ENCODE data around the gene MT1X.

The MT1X gene

DNA sequence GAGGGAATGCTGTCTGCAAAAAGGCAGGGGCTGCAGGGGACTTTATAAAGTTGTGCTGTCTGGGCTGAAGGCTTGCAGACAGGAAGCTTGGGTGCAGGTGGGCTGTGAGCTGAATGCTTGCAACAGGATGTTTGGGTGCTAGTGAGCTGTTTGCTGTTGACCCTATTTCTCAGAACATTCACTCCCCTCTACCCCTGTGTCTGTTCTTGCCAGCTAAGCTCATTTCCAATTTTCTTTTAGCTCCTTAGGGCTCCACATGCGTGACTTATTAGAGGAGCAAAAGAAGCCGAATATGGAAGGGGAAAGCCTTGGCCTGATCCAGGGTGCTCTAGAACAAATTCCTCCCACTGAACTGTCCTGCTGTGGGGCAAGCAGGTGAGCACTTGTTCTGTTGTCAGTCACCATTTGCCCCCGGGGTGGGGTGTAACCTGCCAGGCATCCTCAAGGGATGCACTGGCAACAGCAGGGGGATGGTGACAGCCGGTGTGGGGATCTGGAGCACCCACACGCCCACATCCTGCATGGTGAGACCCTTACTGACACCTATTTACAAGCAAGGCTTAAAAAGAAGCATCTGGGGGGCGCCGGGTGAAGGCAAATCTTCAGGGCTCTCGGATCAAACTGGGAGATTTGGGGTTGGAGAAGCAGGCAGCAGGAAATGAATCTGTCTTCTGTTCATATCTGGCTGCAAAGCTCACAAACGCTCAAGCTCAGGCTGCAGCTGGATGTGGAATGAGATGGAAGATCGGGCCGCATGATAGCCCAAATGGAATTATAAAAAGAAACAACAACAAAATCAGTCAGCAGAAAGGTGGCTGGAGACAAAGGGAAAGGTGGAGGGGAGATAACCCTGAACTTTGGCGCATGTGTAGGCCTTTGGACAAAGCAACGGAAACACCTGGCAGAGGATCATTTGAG lies 26.5 kb downstream of the MT1X start:
- in situ Hi-C loops (cut with HindIII; ENCODE audit: low sequenced_read_pairs): no loop called here

DNA sequence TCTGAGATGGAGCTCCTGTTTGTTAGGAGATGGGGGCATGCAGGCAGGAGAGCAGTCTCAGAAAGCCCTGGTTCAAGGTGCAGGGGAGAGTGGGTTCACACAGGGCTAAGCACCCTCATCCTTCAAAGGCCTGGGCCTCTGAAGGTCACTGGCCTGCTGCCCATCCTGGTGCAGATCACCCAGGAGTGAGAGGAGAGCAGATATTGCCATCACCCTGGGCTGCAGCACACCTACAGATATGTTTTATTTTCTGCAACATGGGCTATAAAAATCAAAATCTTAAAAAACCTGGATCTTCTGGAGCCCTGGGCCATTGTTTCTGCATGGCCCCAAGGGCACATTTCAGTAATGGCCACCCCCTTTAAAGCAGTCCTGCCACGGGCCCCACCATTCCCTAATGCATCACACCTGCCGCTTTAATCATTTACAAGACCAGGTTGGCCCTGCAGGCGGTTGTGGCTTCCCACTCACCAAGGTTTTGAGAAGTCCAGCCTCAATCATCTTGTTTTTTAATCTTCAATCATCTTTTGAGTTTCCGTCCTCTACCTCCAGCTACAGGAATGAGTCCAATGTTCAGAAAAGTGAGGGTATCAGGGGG lies 27.3 kb downstream of the MT1X start:
- in situ Hi-C loops (cut with HindIII; ENCODE audit: low sequenced_read_pairs): no loop called here

GRCh38 chr16:56710181-56710737 lies 28.0 kb downstream of the MT1X start:
- in situ Hi-C loops (cut with HindIII; ENCODE audit: low sequenced_read_pairs): no loop called here

GRCh38 chr16:56711862-56712261 lies 29.6 kb downstream of the MT1X start:
- in situ Hi-C loops (cut with HindIII; ENCODE audit: low sequenced_read_pairs): no loop called here

DNA sequence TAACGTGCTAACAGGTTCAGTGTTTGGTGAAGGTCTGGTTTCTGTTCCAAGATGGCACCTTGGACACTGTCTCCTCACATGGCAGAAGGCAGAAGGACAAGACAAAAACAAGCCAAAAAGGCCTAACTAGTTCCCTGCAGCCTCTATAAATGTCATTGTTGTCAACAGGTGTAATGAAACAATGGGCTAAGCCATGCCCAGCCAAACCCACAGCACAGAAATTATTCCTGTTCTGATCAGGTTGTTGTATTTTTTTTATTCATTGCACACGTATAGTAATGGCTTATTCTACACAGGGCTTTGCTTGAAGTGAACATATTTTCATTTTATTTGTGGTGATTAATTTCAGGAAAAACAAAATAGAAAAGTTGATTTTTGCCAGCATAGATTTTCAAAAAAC lies 31.5 kb downstream of the MT1X start:
- in situ Hi-C loops (cut with HindIII; ENCODE audit: low sequenced_read_pairs): no loop called here

DNA sequence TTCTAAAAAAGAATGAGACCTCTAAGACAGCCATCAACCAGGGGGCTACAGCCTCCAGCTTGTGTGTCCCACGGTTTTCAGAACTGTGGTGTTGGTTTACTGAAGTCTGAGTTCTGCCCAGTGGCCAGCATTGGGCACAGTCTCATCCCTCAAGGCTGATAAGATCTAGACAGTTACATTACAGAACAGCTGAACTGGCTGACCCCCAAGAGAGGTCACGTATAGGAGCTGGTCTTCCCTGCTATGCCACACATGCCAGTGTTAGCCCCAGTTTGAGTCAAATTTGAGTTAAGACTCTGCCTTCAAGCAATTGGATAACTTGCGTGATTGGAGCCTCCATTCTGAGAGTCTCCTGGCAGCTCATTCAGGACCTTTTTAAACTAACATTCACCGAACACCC lies 32.9 kb downstream of the MT1X start:
- in situ Hi-C loops (cut with HindIII; ENCODE audit: low sequenced_read_pairs): loop anchor here (5.0 kb wide), 1 partner anchor 48 kb away; the partner anchor contains the start of genes MT1G and MT1H

GRCh38 chr16:56716761-56717160 lies 34.5 kb downstream of the MT1X start:
- in situ Hi-C loops (cut with HindIII; ENCODE audit: low sequenced_read_pairs): loop anchor here (5.0 kb wide), 1 partner anchor 49 kb away; the partner anchor contains the start of genes MT1G and MT1H

- in situ Hi-C loops (cut with HindIII; ENCODE audit: low sequenced_read_pairs): loop anchor here (5.0 kb wide), 1 partner anchor 50 kb away; the partner anchor contains the start of genes MT1G and MT1H
These were observed 35.3 kb downstream of the MT1X start for GRCh38 chr16:56717532-56717931.

DNA sequence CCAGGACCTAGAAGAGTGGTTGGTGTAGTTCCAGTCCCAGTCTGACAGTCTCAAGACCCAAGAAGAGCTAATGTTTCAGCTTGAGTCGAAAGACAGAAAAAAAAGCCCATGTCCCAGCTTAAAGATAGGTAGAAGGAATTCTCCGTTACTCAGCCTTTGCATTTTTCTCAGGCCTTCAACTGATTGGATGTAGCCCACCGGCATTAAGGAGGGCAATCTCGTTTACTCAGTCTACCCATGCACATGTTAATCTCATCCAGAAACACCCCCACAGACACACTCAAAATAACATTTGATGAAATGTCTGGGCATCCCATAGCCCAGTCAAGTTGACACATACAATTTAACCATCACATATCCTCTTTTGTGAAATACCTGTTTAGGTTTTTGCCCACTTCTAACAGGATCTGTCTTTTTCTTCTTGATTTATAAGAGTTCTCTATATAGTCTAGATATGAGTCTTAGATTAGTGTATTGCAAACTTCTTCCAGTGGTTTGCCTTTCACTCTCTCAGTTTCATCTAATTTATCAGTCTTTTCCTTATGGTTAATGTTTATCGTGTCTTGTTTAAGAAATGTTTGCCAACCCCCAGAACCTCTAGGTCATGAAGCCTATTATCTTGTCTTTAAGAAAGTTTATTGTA lies 40.1 kb downstream of the MT1X start:
- in situ Hi-C loops (cut with HindIII; ENCODE audit: low sequenced_read_pairs): no loop called here

DNA sequence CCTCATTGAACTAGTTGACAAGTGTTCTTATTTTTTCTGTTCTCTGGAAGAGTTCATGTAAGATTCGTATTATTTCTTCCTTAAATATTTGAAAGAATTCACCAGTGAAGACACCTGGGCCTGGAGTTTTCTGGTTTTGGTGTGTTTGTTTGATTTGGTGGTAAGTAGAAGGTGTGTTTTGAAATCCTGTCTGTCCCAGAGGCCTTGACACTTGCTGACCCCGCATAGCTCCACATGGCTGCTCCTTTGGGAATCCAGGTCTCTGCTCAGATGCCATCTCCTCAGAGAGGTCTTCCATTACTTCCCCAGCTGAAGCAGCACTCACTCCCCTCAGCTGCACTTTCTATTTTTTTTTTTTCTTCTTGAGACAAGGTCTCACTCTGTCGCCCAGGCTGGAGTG lies 41.9 kb downstream of the MT1X start:
- in situ Hi-C loops (cut with HindIII; ENCODE audit: low sequenced_read_pairs): no loop called here

DNA sequence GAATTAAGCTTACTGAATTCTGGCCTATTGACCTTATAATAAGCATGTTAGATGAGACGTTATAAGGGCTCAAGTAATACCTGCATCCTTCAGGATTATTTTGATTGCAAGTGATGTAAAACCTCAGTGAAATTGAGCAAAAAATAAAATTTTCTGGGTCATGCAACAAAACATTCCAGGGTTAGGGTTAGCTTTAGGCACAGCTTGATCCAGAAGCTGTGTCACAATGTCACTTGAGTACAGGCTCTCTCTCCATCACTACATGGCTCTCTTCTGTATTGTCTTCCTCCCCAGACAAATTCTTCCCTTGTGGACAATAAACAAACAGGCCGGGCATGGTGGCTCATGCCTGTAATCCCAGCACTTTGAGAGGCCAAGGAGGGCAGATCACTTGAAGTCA lies 44.0 kb downstream of the MT1X start:
- in situ Hi-C loops (cut with HindIII; ENCODE audit: low sequenced_read_pairs): no loop called here

GRCh38 chr16:56726926-56727325 lies 44.7 kb downstream of the MT1X start:
- in situ Hi-C loops (cut with HindIII; ENCODE audit: low sequenced_read_pairs): no loop called here

GRCh38 chr16:56728027-56728426 lies 45.8 kb downstream of the MT1X start:
- in situ Hi-C loops (cut with HindIII; ENCODE audit: low sequenced_read_pairs): no loop called here

DNA sequence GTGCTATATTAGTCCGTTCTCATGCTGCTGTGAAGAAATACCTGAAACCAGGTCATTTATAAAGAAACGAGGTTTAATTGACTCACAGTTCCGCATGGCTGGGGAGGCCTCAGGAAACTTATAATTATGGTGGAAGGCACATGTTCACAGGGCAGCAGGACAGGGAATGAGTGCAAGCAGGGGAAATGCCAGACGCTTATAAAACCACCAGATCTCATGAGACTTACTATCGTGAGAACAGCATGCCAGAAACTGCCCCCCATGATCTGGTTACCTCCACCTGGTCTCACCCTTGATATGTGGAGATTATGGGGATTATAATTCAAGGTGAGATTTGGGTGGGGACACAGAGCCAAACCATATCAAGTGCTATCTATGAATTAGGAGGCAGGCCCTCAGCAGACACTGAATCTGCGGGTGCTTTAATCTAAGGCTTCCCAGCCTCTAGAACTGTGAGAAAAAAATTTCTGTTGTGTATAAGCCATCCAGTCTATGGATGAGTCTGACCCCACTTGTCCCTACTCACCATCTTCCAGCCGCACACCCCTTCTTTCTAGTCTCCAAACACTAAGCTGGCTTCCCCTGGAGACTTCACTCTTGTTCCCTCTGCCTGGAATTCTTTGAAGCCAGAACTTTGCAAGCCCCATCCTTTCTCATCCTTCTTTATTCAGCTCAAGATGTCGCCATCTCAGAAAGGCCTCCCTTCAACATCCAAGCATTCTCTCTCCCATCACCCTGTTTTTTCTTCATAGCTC lies 46.9 kb downstream of the MT1X start:
- in situ Hi-C loops (cut with HindIII; ENCODE audit: low sequenced_read_pairs): no loop called here

- in situ Hi-C loops (cut with HindIII; ENCODE audit: low sequenced_read_pairs): no loop called here
These were observed 47.7 kb downstream of the MT1X start, which contains the start of gene NUP93 for GRCh38 chr16:56729735-56730662. NUP93 (plus strand) TSS chr16:56730129; CDS start chr16:56748248, 18,119 bp downstream.

GRCh38 chr16:56732366-56732765 lies 50.1 kb downstream of the MT1X start:
- in situ Hi-C loops (cut with HindIII; ENCODE audit: low sequenced_read_pairs): no loop called here

DNA sequence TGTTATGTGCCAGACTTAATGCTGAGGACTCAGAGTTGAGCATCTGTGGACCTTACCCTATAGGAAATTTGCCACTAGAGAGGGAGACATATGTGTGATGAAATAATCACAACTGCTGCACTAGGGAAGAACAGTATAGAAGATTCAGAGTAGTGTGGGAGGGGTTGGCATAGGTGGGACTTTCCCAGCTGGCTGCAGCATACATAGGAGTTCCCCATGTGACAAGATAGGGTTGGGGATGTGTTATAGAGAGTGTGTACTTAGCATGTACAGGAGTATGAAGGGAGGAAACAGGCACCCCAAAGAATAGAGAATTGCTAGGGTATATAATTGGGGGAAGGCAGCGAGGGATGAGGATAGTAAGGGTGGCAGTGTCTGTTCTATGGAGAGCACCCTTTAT lies 50.6 kb downstream of the MT1X start:
- in situ Hi-C loops (cut with HindIII; ENCODE audit: low sequenced_read_pairs): no loop called here
